ENCODE data around the gene KIF5A. TPM values are rescaled to one million over a fixed set of nuclear protein-coding genes. Genes with fewer than 3 reads are reported as not detected.

The KIF5A gene
- total and polyA plus RNA-seq, 4 donors = 0.05 to 0.34 (median 0.14) TPM

- no peak for DNase-seq
- ATAC-seq (ENCODE audit: insufficient read depth, low FRiP score) = no peak
- TF ChIP-seq CTCF (IDR thresholded peaks at IDR 0.05; ENCODE audit: control extremely low read depth, extremely low read depth) = no peak
- no peaks in the 10 kb centered on the region for H3K27me3 ChIP-seq (ENCODE audit: control insufficient read depth in 3 of 3, insufficient read depth in 3 of 3, low read length in 2 of 3)
- H3K9ac ChIP-seq (ENCODE audit: insufficient read depth in 1 of 2, low read length in 2 of 2) = no peak overlapping the region
- H3K36me3 ChIP-seq (ENCODE audit: control insufficient read depth in 4 of 4, insufficient read depth in 4 of 4, low read length in 4 of 4) = peaks cover 31 to 65% (median 36%) of the 10 kb centered on the region in 4 donors
- no peaks in the 10 kb centered on the region for H3K9me3 ChIP-seq (ENCODE audit: control insufficient read depth in 4 of 4, insufficient read depth in 3 of 4, low read length in 3 of 4)
- peaks cover 0 to 17% (median 12%) of the 10 kb centered on the region in 5 donors for H3K4me1 ChIP-seq (ENCODE audit: control insufficient read depth in 5 of 5, insufficient read depth in 5 of 5, low read length in 5 of 5)
- no peak overlapping the region for H3K4me3 ChIP-seq
- WGBS, 2 donors = 83 to 88% methylated on average over 5 of the region's 5 CpGs
- no peak overlapping the region for H3K27ac ChIP-seq (ENCODE audit: low read depth in 1 of 2, low read length in 1 of 2)
These were observed 22.7 kb upstream of the KIF5A start for GRCh38 chr12:57527184-57527583.

- Histone ChIP-seq H3K9me3 (ENCODE audit: control insufficient read depth in 4 of 4, insufficient read depth in 3 of 4, low read length in 3 of 4) (no peaks in the 10 kb centered on the region), H3K4me3 (no peak overlapping the region), H3K4me1 (ENCODE audit: control insufficient read depth in 5 of 5, insufficient read depth in 5 of 5, low read length in 5 of 5) (peaks cover 0 to 16% (median 12%) of the 10 kb centered on the region in 5 donors), H3K27ac (ENCODE audit: low read depth in 1 of 2, low read length in 1 of 2) (no peak overlapping the region), H3K36me3 (ENCODE audit: control insufficient read depth in 4 of 4, insufficient read depth in 4 of 4, low read length in 4 of 4) (peaks cover 37 to 74% (median 45%) of the 10 kb centered on the region in 4 donors), H3K9ac (ENCODE audit: insufficient read depth in 1 of 2, low read length in 2 of 2) (no peak overlapping the region), H3K27me3 (ENCODE audit: control insufficient read depth in 3 of 3, insufficient read depth in 3 of 3, low read length in 2 of 3) (no peaks in the 10 kb centered on the region)
- 89 to 90% methylated on average over 12 of the region's 12 CpGs for WGBS, 2 donors
- DNase-seq = no peak
- no peak for ATAC-seq (ENCODE audit: insufficient read depth, low FRiP score)
- TF ChIP-seq CTCF (IDR thresholded peaks at IDR 0.05; ENCODE audit: control extremely low read depth, extremely low read depth) = no peak
These were observed 21.7 kb upstream of the KIF5A start for GRCh38 chr12:57528176-57528575.

- Histone ChIP-seq H3K27me3 (ENCODE audit: control insufficient read depth in 3 of 3, insufficient read depth in 3 of 3, low read length in 2 of 3) (no peaks in the 10 kb centered on the region), H3K36me3 (ENCODE audit: control insufficient read depth in 4 of 4, insufficient read depth in 4 of 4, low read length in 4 of 4) (peaks cover 40 to 78% (median 48%) of the 10 kb centered on the region in 4 donors), H3K9ac (ENCODE audit: insufficient read depth in 1 of 2, low read length in 2 of 2) (no peak overlapping the region), H3K4me1 (ENCODE audit: control insufficient read depth in 5 of 5, insufficient read depth in 5 of 5, low read length in 5 of 5) (peaks cover 0 to 10% (median 6%) of the 10 kb centered on the region in 5 donors), H3K27ac (ENCODE audit: low read depth in 1 of 2, low read length in 1 of 2) (no peak overlapping the region), H3K4me3 (no peak overlapping the region), H3K9me3 (ENCODE audit: control insufficient read depth in 4 of 4, insufficient read depth in 3 of 4, low read length in 3 of 4) (no peaks in the 10 kb centered on the region)
- 79 to 83% methylated on average over 10 of the region's 10 CpGs for WGBS, 2 donors
- ATAC-seq (ENCODE audit: insufficient read depth, low FRiP score) (no peak), DNase-seq (no peak)
- TF ChIP-seq CTCF (IDR thresholded peaks at IDR 0.05; ENCODE audit: control extremely low read depth, extremely low read depth) = no peak
These were observed 20.9 kb upstream of the KIF5A start for GRCh38 chr12:57528831-57529555.

Data from lung (tissue), 12 donors.